Inferior parietal cortex (tissue), 1 donor: ENCODE measurements around the gene RETREG3.
A peak's percentile ranks its signal among the peaks of the same experiment; 100 is the strongest.
"Not testable (repeated sequence)": the region's sequence is repeated elsewhere in the genome, so short reads cannot be mapped to it uniquely, and the experiment has no call there.

ENCODE experiments used
- DNase-seq: peaks from one replicate; pipeline ENCODE4 v3.0.0-alpha.2; 2016; ENCODE audit errors: extremely low spot score

The RETREG3 gene

GRCh38 chr17:42553161-42553818 lies 55.9 kb downstream of the RETREG3 start:
- no peak for DNase-seq

GRCh38 chr17:42552736-42553135 lies 56.4 kb downstream of the RETREG3 start, which contains the start of gene HSD17B1:
TSS of gene HSD17B1 (plus strand) at chr17:42552923. CDS start at chr17:42552934, 11 bp downstream.
- DNase-seq = not testable (repeated sequence)

DNA sequence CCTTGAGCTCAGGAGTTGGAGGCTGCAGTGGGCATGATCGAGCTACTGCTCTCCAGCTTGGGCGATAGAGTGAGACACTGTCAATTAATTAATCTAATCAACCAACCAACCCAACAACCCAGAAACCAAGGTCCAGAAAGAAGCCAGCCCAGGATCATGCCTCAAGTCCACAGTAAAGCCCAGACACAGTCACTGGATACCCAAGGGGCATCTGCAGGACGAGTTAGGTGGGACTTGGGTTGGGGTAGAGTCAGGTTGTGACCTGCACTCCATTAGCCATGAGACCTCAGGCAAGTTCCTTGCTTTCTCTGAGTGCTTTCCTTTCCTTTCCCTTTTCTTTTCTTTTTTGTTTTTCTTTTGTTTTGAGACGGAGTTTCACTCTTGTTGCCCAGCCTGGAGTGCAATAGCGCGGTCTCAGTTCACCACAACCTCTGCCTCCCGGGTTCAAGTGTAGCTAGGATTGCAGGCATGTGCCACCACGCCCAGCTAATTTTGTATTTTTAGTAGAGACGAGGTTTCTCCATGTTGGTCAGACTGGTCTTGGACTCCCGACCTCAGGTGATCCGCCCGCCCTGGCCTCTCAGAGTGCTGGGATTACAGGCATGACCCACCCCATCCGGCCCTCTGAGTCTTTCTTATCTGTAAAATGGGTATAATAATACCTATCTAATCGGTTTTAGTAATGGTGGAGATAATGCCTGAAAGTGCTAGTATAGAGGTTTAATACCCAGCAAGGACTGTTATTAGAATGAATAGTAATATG lies 60.0 kb downstream of the RETREG3 start:
- DNase-seq = no peak

DNA sequence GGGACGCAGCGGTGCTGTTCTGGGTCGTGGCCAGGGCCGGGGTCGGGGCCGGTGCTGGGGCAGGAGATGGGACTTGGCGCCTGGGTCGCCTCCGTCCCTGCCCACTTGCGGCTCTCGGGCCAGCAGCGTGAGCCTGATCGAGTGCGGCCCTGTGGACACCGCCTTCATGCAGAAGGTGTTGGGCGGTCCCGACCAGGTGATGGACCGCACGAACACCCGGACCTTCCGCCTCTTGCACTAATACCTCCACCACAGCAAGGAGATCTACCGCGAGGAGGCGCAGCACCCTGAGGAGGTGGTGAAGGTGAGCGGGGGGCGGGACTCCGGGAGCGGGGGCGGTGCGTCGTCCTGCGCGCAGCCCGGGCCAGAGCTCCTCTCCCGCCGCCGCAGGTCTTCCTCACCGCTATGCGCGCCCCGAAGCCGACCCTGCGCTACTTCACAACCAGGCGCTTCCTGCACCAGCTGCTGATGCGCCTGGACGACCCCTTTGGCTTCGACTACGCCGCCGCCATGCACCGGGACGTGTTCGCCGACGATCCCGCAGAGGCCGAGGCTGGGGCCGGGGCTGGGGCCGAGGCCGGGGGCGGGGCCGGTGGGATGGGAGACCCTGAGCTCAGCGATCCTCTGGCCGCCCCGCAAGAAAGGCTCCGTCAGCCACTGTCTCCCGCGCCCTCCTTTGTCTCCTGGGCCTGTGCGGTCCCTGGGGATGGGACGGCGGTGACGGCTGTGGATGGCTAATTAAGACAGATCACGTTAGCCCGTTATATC lies 60.9 kb downstream of the RETREG3 start:
- DNase-seq = no peak

- DNase-seq = no peak
Measured at GRCh38 chr17:42547698-42548069, 61.5 kb downstream of the RETREG3 start.

DNA sequence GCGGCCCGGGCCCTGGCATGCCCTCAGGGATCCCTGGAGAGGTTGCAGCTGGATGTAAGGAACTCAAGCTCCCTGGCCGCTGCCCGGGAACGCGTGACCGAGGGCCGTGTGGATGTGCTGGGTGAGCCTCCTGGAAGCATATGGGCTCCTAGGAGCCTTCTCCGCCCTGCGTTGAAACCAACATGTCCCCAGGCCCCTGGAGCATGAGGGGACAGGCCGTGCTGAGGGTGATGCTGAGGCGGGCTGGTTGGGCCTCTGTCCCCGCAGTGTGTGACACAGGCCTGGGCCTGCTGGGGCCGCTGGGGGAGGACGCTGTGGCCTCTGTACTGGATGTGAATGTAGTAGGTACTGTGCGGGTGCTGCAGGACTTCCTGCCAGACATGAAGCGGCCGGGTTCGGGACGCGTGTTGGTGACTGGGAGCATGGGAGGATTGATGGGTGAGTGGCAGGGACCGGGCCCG lies 62.1 kb downstream of the RETREG3 start:
- DNase-seq = no peak

- DNase-seq = not testable (repeated sequence)
Measured at GRCh38 chr17:42545755-42546505, 63.2 kb downstream of the RETREG3 start.

GRCh38 chr17:42544874-42545283 lies 64.3 kb downstream of the RETREG3 start:
- no peak for DNase-seq

DNA sequence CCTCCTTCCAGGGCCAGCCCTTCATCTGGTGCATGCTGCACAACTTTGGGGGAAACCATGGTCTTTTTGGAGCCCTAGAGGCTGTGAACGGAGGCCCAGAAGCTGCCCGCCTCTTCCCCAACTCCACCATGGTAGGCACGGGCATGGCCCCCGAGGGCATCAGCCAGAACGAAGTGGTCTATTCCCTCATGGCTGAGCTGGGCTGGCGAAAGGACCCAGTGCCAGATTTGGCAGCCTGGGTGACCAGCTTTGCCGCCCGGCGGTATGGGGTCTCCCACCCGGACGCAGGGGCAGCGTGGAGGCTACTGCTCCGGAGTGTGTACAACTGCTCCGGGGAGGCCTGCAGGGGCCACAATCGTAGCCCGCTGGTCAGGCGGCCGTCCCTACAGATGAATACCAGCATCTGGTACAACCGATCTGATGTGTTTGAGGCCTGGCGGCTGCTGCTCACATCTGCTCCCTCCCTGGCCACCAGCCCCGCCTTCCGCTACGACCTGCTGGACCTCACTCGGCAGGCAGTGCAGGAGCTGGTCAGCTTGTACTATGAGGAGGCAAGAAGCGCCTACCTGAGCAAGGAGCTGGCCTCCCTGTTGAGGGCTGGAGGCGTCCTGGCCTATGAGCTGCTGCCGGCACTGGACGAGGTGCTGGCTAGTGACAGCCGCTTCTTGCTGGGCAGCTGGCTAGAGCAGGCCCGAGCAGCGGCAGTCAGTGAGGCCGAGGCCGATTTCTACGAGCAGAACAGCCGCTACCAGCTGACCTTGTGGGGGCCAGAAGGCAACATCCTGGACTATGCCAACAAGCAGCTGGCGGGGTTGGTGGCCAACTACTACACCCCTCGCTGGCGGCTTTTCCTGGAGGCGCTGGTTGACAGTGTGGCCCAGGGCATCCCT lies 65.7 kb downstream of the RETREG3 start:
- DNase-seq = no peak

DNA sequence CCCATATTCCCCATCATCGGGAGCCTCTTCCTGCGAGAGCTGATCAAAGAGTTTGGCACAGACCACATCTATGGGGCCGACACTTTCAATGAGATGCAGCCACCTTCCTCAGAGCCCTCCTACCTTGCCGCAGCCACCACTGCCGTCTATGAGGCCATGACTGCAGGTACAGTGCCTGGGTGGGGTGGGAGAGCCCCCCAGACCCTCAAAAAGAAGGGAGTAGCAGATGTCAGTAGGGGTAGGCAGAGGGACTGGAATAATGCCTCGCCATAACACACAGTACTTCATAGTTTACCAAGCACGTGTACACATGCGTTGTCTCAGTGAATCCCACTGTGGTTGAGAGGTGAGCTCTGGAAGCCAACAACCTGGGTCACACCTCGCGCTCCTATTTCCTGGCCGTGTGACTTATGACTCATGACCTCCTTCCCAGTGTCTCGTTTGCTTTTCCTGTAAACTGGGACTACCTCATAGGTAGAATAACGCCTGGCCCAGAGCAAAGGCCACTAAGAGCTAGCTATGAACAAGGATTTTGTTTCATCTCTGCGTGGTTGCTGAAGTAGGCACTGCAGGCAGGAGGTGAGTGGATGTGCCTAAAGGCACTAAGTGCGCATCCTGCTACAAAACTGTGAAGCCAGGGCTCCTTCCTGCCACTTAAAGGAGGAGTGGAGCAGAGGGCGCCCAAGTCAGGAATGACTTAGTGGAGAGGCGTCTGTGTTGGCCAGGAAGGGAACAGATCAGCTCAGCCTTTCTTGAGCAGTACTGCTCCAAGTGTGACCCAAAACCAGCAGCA lies 67.9 kb downstream of the RETREG3 start:
- DNase-seq = no peak

DNA sequence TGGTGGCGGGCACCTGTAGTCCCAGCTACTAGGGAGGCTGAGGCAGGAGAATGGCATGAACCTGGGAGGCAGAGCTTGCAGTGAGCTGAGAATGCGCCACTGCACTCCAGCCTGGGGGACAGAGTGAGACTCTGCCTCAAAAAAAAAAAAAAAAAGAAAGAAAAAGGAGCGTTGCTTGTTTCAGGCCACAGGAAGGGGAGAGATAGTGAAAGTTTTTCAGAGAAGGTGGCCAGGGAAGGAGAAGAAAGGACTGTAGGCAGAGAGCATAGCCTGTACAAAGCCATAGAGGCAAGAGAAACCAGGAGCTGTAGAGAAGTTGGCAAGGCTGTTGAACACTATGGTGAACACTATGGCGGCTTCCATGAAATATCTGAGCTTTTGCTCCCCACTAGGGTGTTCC lies 68.6 kb downstream of the RETREG3 start:
- not testable (repeated sequence) for DNase-seq

GRCh38 chr17:42538482-42538881 lies 70.7 kb downstream of the RETREG3 start:
- DNase-seq = no peak

GRCh38 chr17:42537826-42538451 lies 71.2 kb downstream of the RETREG3 start:
- no peak for DNase-seq

- no peak for DNase-seq
Measured at GRCh38 chr17:42537156-42537805, 71.9 kb downstream of the RETREG3 start.

DNA sequence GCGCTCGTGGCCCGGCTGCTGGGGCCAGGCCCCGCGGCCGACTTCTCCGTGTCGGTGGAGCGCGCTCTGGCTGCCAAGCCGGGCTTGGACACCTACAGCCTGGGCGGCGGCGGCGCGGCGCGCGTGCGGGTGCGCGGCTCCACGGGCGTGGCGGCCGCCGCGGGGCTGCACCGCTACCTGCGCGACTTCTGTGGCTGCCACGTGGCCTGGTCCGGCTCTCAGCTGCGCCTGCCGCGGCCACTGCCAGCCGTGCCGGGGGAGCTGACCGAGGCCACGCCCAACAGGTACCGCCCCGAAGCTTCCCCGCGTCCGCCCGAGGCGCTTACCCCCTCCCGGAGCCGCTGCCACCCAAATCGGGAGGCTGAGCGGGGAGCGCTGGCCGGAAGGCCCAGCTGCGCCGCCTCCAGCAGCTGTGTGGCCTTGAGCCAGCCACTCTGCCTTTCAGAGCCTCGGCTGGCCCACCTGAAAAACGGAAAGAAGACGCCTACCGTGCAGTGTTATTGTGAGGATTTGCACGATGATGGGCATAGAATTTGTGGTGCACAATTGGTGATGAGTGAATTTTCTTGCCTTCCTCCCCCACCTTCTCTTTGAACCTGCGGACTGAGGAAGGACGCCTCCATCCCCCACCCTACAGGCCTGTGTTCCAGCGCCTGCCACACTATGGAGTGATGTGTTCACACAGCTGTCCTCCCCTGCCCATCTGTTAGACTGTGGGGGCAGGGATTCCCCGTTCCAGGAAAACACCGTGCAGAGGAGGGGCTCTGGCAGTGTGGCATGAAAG lies 72.6 kb downstream of the RETREG3 start:
- peak; percentile 65 for DNase-seq

GRCh38 chr17:42536048-42536371 lies 73.2 kb downstream of the RETREG3 start, which contains the start of gene NAGLU:
TSS of gene NAGLU (plus strand) at chr17:42536241. CDS start at chr17:42536273, 32 bp downstream.
- DNase-seq = peak; percentile 92

- no peak for DNase-seq
Measured at GRCh38 chr17:42535155-42536047, 73.8 kb downstream of the RETREG3 start.
